GM23338 (cell line): ENCODE results near the gene TTBK2.

Experiments used
- CREB1 ChIP-seq: fragments of 250-450 bp; sonication (Bioruptor Pico); IDR thresholded peaks from 2 replicates; pipeline ENCODE4 v1.5.0; 2020; ENCODE audit warnings: low read depth, mild to moderate bottlenecking, moderate library complexity
- EZH2 ChIP-seq: fragments of 200-600 bp; sonication (generic); IDR thresholded peaks from one replicate; pipeline ENCODE4 v1.8.0; 2017; ENCODE audit warnings: antibody characterized with exemption, mild to moderate bottlenecking, low read depth; ENCODE audit not compliant: unreplicated experiment
- EZH2phosphoT487 ChIP-seq: fragments of 200-600 bp; sonication (generic); IDR thresholded peaks from one replicate; pipeline ENCODE4 v1.8.1; 2018; ENCODE audit warnings: antibody characterized with exemption; ENCODE audit not compliant: unreplicated experiment
- JUNB ChIP-seq: IDR thresholded peaks from one replicate; pipeline ENCODE4 v1.6.1; 2016; ENCODE audit warnings: antibody characterized with exemption; ENCODE audit not compliant: unreplicated experiment
- POLR2AphosphoS5 ChIP-seq: IDR thresholded peaks from 2 replicates; pipeline ENCODE4 v1.6.1; 2016; ENCODE audit warnings: antibody characterized with exemption, low read depth
- TF ChIP-seq, protein P1 (sequence below), 2 experiments: fragments of 200-600 bp in 1 of 2; sonication (generic) in 1 of 2; conservative IDR thresholded peaks; 2 replicates each; pipeline versions ENCODE4 v1.5.1 to v1.6.1; 2016 to 2017; ENCODE audit warnings: antibody characterized with exemption in 2 of 2, low read depth in 2 of 2, mild to moderate bottlenecking in 2 of 2, moderate library complexity in 1 of 2
- TF ChIP-seq, protein P2 (sequence below): IDR thresholded peaks from one replicate; pipeline ENCODE4 v1.6.1; 2018; ENCODE audit warnings: antibody characterized with exemption; ENCODE audit not compliant: unreplicated experiment

DNA sequence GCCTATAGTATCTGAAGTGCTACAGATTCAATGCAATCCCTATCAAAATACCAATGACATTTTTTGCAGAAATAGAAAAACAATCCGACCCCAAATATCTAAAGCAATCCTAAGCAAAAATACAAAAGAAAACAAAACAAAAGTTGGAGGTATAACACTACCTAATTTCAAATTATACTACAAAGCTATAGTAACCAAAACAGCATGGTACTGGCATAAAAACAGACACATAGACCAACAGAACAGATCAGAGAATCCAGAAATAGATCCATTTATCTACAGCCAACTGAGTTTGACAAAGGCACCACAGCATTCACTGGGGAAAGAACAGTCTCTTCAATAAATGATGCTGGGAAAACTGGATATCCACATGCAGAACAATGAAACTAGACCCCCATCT, 159.8 kb downstream of the TTBK2 start:
- TF ChIP-seq, protein P1, sequence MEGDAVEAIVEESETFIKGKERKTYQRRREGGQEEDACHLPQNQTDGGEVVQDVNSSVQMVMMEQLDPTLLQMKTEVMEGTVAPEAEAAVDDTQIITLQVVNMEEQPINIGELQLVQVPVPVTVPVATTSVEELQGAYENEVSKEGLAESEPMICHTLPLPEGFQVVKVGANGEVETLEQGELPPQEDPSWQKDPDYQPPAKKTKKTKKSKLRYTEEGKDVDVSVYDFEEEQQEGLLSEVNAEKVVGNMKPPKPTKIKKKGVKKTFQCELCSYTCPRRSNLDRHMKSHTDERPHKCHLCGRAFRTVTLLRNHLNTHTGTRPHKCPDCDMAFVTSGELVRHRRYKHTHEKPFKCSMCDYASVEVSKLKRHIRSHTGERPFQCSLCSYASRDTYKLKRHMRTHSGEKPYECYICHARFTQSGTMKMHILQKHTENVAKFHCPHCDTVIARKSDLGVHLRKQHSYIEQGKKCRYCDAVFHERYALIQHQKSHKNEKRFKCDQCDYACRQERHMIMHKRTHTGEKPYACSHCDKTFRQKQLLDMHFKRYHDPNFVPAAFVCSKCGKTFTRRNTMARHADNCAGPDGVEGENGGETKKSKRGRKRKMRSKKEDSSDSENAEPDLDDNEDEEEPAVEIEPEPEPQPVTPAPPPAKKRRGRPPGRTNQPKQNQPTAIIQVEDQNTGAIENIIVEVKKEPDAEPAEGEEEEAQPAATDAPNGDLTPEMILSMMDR (conservative IDR thresholded peaks at IDR 0.05; ENCODE audit: low read depth in 2 of 2): no peak
- TF ChIP-seq POLR2AphosphoS5 (no peak), JUNB (no peak), EZH2phosphoT487 (no peak), CREB1 (CRISPR knock-in tag) (no peak), EZH2 (no peak)
- TF ChIP-seq, protein P2, sequence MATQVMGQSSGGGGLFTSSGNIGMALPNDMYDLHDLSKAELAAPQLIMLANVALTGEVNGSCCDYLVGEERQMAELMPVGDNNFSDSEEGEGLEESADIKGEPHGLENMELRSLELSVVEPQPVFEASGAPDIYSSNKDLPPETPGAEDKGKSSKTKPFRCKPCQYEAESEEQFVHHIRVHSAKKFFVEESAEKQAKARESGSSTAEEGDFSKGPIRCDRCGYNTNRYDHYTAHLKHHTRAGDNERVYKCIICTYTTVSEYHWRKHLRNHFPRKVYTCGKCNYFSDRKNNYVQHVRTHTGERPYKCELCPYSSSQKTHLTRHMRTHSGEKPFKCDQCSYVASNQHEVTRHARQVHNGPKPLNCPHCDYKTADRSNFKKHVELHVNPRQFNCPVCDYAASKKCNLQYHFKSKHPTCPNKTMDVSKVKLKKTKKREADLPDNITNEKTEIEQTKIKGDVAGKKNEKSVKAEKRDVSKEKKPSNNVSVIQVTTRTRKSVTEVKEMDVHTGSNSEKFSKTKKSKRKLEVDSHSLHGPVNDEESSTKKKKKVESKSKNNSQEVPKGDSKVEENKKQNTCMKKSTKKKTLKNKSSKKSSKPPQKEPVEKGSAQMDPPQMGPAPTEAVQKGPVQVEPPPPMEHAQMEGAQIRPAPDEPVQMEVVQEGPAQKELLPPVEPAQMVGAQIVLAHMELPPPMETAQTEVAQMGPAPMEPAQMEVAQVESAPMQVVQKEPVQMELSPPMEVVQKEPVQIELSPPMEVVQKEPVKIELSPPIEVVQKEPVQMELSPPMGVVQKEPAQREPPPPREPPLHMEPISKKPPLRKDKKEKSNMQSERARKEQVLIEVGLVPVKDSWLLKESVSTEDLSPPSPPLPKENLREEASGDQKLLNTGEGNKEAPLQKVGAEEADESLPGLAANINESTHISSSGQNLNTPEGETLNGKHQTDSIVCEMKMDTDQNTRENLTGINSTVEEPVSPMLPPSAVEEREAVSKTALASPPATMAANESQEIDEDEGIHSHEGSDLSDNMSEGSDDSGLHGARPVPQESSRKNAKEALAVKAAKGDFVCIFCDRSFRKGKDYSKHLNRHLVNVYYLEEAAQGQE: no peak
